Measurements from ENCODE around the gene NTN3. TPM values are rescaled to one million over a fixed set of nuclear protein-coding genes. Genes with fewer than 3 reads are reported as not detected.
A peak's percentile ranks its signal among the peaks of the same experiment; 100 is the strongest.

The NTN3 gene
- total RNA-seq, 1 donor, result 0.43 TPM

DNA sequence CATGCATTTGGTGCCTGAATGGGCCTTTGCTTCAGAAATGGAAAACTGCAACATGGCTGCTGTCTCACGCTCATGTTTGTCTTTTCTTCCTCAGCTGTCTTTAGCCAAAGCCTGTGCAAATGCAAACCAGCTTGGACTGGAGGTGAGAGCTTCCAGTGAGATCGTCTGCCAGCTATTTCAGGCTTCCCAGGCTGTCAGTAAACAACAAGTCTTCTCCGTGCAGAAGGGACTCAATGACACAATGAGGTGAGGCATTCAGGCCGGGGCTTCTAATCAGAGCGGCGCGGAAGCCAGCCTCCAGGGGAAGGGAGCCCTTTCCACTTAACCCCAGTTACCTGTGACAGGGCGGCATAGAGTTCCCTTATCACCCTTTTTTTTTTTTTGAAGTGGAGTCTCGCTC, 27.5 kb upstream of the NTN3 start:
- H3K4me3 ChIP-seq (ENCODE audit: low read depth, low read length), result no peak overlapping the region
- TF ChIP-seq, protein P1, sequence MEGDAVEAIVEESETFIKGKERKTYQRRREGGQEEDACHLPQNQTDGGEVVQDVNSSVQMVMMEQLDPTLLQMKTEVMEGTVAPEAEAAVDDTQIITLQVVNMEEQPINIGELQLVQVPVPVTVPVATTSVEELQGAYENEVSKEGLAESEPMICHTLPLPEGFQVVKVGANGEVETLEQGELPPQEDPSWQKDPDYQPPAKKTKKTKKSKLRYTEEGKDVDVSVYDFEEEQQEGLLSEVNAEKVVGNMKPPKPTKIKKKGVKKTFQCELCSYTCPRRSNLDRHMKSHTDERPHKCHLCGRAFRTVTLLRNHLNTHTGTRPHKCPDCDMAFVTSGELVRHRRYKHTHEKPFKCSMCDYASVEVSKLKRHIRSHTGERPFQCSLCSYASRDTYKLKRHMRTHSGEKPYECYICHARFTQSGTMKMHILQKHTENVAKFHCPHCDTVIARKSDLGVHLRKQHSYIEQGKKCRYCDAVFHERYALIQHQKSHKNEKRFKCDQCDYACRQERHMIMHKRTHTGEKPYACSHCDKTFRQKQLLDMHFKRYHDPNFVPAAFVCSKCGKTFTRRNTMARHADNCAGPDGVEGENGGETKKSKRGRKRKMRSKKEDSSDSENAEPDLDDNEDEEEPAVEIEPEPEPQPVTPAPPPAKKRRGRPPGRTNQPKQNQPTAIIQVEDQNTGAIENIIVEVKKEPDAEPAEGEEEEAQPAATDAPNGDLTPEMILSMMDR (IDR thresholded peaks at IDR 0.05; ENCODE audit: insufficient read depth, low read depth, low read length), result no peak
- DNase-seq (ENCODE audit: low read depth), result no peak

- TF ChIP-seq, protein P1 (IDR thresholded peaks at IDR 0.05; ENCODE audit: insufficient read depth, low read depth, low read length), result no peak
- H3K4me3 ChIP-seq (ENCODE audit: low read depth, low read length), result no peak overlapping the region
- peak; percentile 56 for DNase-seq (ENCODE audit: low read depth)
These were observed 23.0 kb upstream of the NTN3 start for GRCh38 chr16:2447920-2448583.

DNA sequence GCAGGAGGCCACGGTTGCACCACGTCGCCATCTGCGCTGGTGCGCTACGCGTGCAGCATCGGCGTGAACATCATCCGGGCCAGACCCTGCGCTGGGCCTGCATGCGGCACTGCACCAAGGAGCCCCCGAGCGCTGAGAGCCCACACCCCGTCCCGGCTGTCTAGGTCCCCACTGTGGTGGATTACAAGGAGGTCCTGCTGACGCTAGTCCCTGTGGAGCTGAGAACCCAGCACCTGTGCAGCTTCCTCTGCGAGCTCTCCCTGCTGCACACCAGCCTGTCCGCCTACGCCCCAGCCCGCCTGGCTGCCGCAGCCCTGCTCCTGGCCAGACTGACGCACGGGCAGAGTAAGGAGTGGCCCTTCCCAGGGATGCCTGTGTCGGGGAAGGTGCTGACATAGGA, 22.0 kb upstream of the NTN3 start:
- TF ChIP-seq, protein P1 (IDR thresholded peaks at IDR 0.05; ENCODE audit: insufficient read depth, low read depth, low read length), result no peak
- no peak for DNase-seq (ENCODE audit: low read depth)
- no peak overlapping the region for H3K4me3 ChIP-seq (ENCODE audit: low read depth, low read length)

DNA sequence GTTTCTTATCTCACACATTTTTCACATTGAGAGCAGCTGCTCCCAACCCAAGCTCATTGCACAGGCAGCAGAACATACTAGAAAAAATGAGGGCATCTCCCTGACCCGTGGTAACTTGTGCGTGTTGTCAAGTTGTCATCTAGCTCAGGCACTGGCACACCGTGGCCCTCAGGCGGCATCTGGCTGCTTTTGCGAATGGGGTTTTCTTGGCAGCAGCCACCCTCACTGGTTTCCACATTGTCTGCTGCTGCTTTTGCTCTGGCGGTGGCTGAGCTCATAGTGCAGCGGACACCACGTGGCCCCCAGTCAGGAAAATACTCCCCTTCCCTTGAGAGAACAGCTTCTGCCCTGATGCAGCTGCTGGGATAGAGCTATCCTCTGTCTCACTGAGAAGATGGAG, 20.6 kb upstream of the NTN3 start:
- TF ChIP-seq, protein P1 (IDR thresholded peaks at IDR 0.05; ENCODE audit: insufficient read depth, low read depth, low read length), result no peak
- DNase-seq (ENCODE audit: low read depth), result no peak
- no peak overlapping the region for H3K4me3 ChIP-seq (ENCODE audit: low read depth, low read length)

- no peak overlapping the region for H3K4me3 ChIP-seq (ENCODE audit: low read depth, low read length)
- TF ChIP-seq, protein P1 (IDR thresholded peaks at IDR 0.05; ENCODE audit: insufficient read depth, low read depth, low read length), result no peak
- no peak for DNase-seq (ENCODE audit: low read depth)
These were observed 20.1 kb upstream of the NTN3 start for GRCh38 chr16:2450975-2451381.

DNA sequence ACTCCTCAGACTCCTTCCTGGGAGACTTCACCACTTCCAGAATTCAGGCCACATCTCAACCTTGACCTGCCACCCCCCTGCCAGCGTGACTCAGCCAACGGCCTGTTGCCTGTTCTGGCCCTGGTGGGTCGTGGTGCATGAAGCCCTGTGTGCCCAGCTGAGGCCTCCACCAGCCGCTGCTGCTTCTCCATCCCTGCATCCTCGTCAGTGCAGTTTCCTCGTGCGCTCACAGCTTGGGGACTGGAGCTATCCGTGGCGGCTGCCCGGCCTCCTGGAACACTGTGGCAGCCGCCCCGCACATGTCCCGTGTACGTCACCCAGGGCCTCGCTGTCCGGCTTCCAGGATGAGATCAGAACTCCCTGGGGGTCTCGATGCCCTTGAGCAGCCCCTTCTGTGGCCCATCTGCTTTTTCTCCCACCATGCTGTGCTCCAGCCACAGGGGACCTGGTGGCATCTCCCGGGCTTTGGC, 19.2 kb upstream of the NTN3 start:
- DNase-seq (ENCODE audit: low read depth), result no peak
- H3K4me3 ChIP-seq (ENCODE audit: low read depth, low read length), result no peak overlapping the region
- TF ChIP-seq, protein P1 (IDR thresholded peaks at IDR 0.05; ENCODE audit: insufficient read depth, low read depth, low read length), result no peak

GRCh38 chr16:2452650-2453049, 18.4 kb upstream of the NTN3 start:
- H3K4me3 ChIP-seq (ENCODE audit: low read depth, low read length), result no peak overlapping the region
- TF ChIP-seq, protein P1 (IDR thresholded peaks at IDR 0.05; ENCODE audit: insufficient read depth, low read depth, low read length), result no peak
- no peak for DNase-seq (ENCODE audit: low read depth)
